ENCODE data around the gene PCSK1N. TPM values are rescaled to one million over a fixed set of nuclear protein-coding genes. Genes with fewer than 3 reads are reported as not detected.

PCSK1N gene
- total RNA-seq, 6 experiments from 2014 or later = 0.20 to 1.4 TPM; not detected in 4

GRCh38 chrX:48785540-48786214, 49.7 kb downstream of the PCSK1N start:
- DNase-seq (no peak), ATAC-seq (no peak)
- no peaks in the 10 kb centered on the region for H3K4me1 ChIP-seq
- H3K27ac ChIP-seq = no peak overlapping the region
- TF ChIP-seq POLR2A (IDR thresholded peaks at IDR 0.05) = no peak
- TF ChIP-seq CTCF (IDR thresholded peaks at IDR 0.05) = no peak
- intact Hi-C loops (cut with DNase I) = no loop called here
- no peaks in the 10 kb centered on the region for H3K9me3 ChIP-seq
- WGBS (ENCODE audit: insufficient coverage, low coverage, low lambda C conversion rate, missing lambda C conversion rate) = 64% methylated on average over 14 of the region's 16 CpGs
- no peaks in the 10 kb centered on the region for H3K36me3 ChIP-seq
- no peak overlapping the region for H3K4me3 ChIP-seq
- no peaks in the 10 kb centered on the region for H3K27me3 ChIP-seq

- Histone ChIP-seq H3K27me3 (no peaks in the 10 kb centered on the region), H3K9me3 (no peaks in the 10 kb centered on the region), H3K4me1 (no peaks in the 10 kb centered on the region), H3K4me3 (no peak overlapping the region), H3K36me3 (no peaks in the 10 kb centered on the region), H3K27ac (no peak overlapping the region)
- DNase-seq = no peak
- TF ChIP-seq CTCF (IDR thresholded peaks at IDR 0.05) (no peak), POLR2A (IDR thresholded peaks at IDR 0.05) (no peak)
- no CpG with 5 or more reads among the region's 1 CpG for WGBS (ENCODE audit: insufficient coverage, low coverage, low lambda C conversion rate, missing lambda C conversion rate)
- intact Hi-C loops (cut with DNase I) = no loop called here
- peak in 1 of 4 donors; percentile 14 for ATAC-seq
Measured at GRCh38 chrX:48785186-48785539, 50.2 kb downstream of the PCSK1N start.

- Histone ChIP-seq H3K27me3 (no peaks in the 10 kb centered on the region), H3K27ac (no peak overlapping the region), H3K4me3 (no peak overlapping the region), H3K9me3 (no peaks in the 10 kb centered on the region), H3K4me1 (no peaks in the 10 kb centered on the region), H3K36me3 (no peaks in the 10 kb centered on the region)
- intact Hi-C loops (cut with DNase I) = no loop called here
- DNase-seq (no peak), ATAC-seq (no peak)
- no peak for TF ChIP-seq POLR2A (IDR thresholded peaks at IDR 0.05)
- no peak for TF ChIP-seq CTCF (IDR thresholded peaks at IDR 0.05)
- 25% methylated on average over 3 of the region's 3 CpGs for WGBS (ENCODE audit: insufficient coverage, low coverage, low lambda C conversion rate, missing lambda C conversion rate)
Measured at GRCh38 chrX:48784726-48785125, 50.7 kb downstream of the PCSK1N start.

- ATAC-seq (no peak), DNase-seq (peak in 1 of 3 donors; percentile 33)
- intact Hi-C loops (cut with DNase I) = no loop called here
- no CpG with 5 or more reads among the region's 13 CpGs for WGBS (ENCODE audit: insufficient coverage, low coverage, low lambda C conversion rate, missing lambda C conversion rate)
- Histone ChIP-seq H3K4me3 (no peak overlapping the region), H3K27me3 (no peaks in the 10 kb centered on the region), H3K9me3 (no peaks in the 10 kb centered on the region), H3K4me1 (no peaks in the 10 kb centered on the region), H3K27ac (no peak overlapping the region), H3K36me3 (no peaks in the 10 kb centered on the region)
- TF ChIP-seq POLR2A (IDR thresholded peaks at IDR 0.05) = no peak
- no peak for TF ChIP-seq CTCF (IDR thresholded peaks at IDR 0.05)
Measured at GRCh38 chrX:48782795-48783194, 52.6 kb downstream of the PCSK1N start.

Data from right lobe of liver (tissue), 6 donors.